Fibroblast of pulmonary artery (primary cell): ENCODE results near the gene FXYD4.

ENCODE experiments used
- DNase-seq: peaks from one replicate; pipeline ENCODE4 v3.0.0-alpha.2; 2010; ENCODE audit warnings: low read depth
- H3K4me3 ChIP-seq: replicated peaks from 2 replicates; pipeline ENCODE4 v1.5.1; 2011; ENCODE audit warnings: low read depth, mild to moderate bottlenecking, control low read depth, low read length, moderate library complexity
- CTCF ChIP-seq: IDR thresholded peaks from 2 replicates; pipeline ENCODE4 v1.5.1; 2011; ENCODE audit warnings: mild to moderate bottlenecking, control low read depth, low read length, inconsistent platforms; ENCODE audit errors: missing control alignments

FXYD4 gene

GRCh38 chr10:43340619-43341018 lies 30.8 kb upstream of the FXYD4 start:
- H3K4me3 ChIP-seq, result no peak overlapping the region
- no peak for TF ChIP-seq CTCF
- DNase-seq, result no peak

- TF ChIP-seq CTCF, result no peak
- DNase-seq, result no peak
- no peak overlapping the region for H3K4me3 ChIP-seq
These were observed 30.0 kb upstream of the FXYD4 start for GRCh38 chr10:43341450-43341849.

GRCh38 chr10:43342279-43343125 lies 28.9 kb upstream of the FXYD4 start:
- no peak overlapping the region for H3K4me3 ChIP-seq
- no peak for DNase-seq
- no peak for TF ChIP-seq CTCF

GRCh38 chr10:43343126-43343525 lies 28.3 kb upstream of the FXYD4 start:
- no peak for TF ChIP-seq CTCF
- no peak for DNase-seq
- H3K4me3 ChIP-seq, result no peak overlapping the region

- no peak overlapping the region for H3K4me3 ChIP-seq
- no peak for DNase-seq
- no peak for TF ChIP-seq CTCF
These were observed 27.4 kb upstream of the FXYD4 start for GRCh38 chr10:43344051-43344450.

- H3K4me3 ChIP-seq, result no peak overlapping the region
- no peak for TF ChIP-seq CTCF
- no peak for DNase-seq
These were observed 23.4 kb upstream of the FXYD4 start for GRCh38 chr10:43347997-43348396.
